Brain microvascular endothelial cell (primary cell): ENCODE data around the gene NUP133.

ENCODE experiments used
- DNase-seq: peaks from one replicate; pipeline ENCODE4 v3.0.0-alpha.2; 2020
- H3K27ac ChIP-seq: fragments of 250-450 bp; sonication (Bioruptor Pico); 2 replicates; pipeline ENCODE4 v1.5.1; 2020; ENCODE audit warnings: mild to moderate bottlenecking, moderate library complexity
- H3K27me3 ChIP-seq: fragments of 250-450 bp; sonication (Bioruptor Pico); replicated peaks from 2 replicates; pipeline ENCODE4 v1.5.1; 2020; ENCODE audit warnings: mild to moderate bottlenecking
- H3K36me3 ChIP-seq: fragments of 250-450 bp; sonication (Bioruptor Pico); replicated peaks from 2 replicates; pipeline ENCODE4 v1.5.1; 2020; ENCODE audit warnings: mild to moderate bottlenecking
- H3K4me3 ChIP-seq: 2 replicates; pipeline ENCODE4 v1.5.1; 2011; ENCODE audit warnings: low read depth, mild to moderate bottlenecking, control low read depth, low read length, moderate library complexity
- CTCF ChIP-seq: IDR thresholded peaks from 2 replicates; pipeline ENCODE4 v1.5.1; 2011; ENCODE audit warnings: low read depth, mild to moderate bottlenecking, moderate library complexity, low read length, control low read depth, inconsistent platforms; ENCODE audit errors: missing control alignments
- in situ Hi-C: cut with HindIII; loops from 2 replicates; pipeline ENCODE4 v1.10.0; 2017; ENCODE audit warnings: low sequenced_read_pairs, low pct_ligation_motif_present

Gene NUP133

DNA sequence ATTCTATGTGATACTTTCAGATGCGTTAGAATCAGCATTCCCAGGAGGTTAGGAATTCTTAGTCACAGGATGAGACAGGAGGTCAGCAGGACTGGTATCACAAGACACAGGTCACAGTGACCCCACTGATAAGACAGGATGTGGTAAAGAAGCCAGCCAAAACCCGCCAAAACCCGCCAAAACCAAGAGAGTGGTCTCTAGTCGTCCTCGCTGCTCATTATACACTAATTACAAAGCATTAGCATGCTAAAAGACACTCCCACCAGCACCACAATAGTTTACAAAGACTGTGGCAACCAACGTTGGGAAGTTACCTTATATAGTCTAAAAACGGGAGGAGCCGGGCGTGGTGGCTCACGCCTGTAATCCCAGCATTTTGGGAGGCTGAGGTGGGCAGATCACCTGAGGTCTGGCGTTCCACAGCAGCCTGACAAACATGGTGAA is 60.3 kb downstream of the NUP133 start:
- peaks cover 6% of the 10 kb centered on the region for H3K36me3 ChIP-seq
- H3K27me3 ChIP-seq: no peaks in the 10 kb centered on the region
- no peak overlapping the region for H3K27ac ChIP-seq
- DNase-seq: no peak
- TF ChIP-seq CTCF: no peak
- H3K4me3 ChIP-seq: no peak overlapping the region
- in situ Hi-C loops: no loop called here

- in situ Hi-C loops: no loop called here
- H3K36me3 ChIP-seq: peaks cover 6% of the 10 kb centered on the region
- no peak for TF ChIP-seq CTCF
These were observed 62.3 kb downstream of the NUP133 start for GRCh38 chr1:229445828-229446227.

GRCh38 chr1:229440851-229441537 is 67.1 kb downstream of the NUP133 start:
- Histone ChIP-seq H3K4me3 (no peak overlapping the region), H3K27me3 (no peaks in the 10 kb centered on the region), H3K27ac (peak overlapping the region; percentile 41), H3K36me3 (no peaks in the 10 kb centered on the region)
- no peak for TF ChIP-seq CTCF
- in situ Hi-C loops: no loop called here
- peak; percentile 72 for DNase-seq

More at GRCh38 chr1:229445828-229446227, 62.3 kb downstream of the NUP133 start:
- no peak overlapping the region for H3K27ac ChIP-seq
- no peaks in the 10 kb centered on the region for H3K27me3 ChIP-seq
- no peak for DNase-seq
- H3K4me3 ChIP-seq: no peak overlapping the region

DNA sequence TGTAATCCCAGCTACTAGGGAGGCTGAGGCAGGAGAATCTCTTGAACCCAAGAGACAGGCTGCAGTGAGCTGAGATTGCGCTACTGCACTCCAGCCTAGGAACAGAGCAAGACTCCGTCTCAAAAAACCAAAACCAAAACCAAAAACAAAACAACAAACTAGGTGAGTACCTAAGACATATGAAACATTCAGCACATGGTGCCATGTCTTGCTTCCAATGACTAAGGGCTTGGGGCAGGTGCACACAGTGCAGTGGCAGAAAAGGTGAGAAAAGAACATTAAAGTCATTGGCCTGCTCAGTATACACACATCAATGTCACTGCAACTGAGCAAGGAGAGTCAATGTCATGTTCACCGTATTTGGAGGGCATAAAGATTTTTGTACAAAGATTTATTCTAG is 70.1 kb downstream of the NUP133 start:
- Histone ChIP-seq H3K4me3 (no peak overlapping the region), H3K27ac (no peak overlapping the region), H3K27me3 (peaks cover 25% of the 10 kb centered on the region), H3K36me3 (no peaks in the 10 kb centered on the region)
- no peak for DNase-seq
- no peak for TF ChIP-seq CTCF
- in situ Hi-C loops: no loop called here

- no peak overlapping the region for H3K27ac ChIP-seq
- H3K4me3 ChIP-seq: no peak overlapping the region
- in situ Hi-C loops: no loop called here
- no peak for TF ChIP-seq CTCF
- H3K27me3 ChIP-seq: peaks cover 31% of the 10 kb centered on the region
- H3K36me3 ChIP-seq: no peaks in the 10 kb centered on the region
- DNase-seq: no peak
These were observed 70.7 kb downstream of the NUP133 start for GRCh38 chr1:229437443-229437842.

DNA sequence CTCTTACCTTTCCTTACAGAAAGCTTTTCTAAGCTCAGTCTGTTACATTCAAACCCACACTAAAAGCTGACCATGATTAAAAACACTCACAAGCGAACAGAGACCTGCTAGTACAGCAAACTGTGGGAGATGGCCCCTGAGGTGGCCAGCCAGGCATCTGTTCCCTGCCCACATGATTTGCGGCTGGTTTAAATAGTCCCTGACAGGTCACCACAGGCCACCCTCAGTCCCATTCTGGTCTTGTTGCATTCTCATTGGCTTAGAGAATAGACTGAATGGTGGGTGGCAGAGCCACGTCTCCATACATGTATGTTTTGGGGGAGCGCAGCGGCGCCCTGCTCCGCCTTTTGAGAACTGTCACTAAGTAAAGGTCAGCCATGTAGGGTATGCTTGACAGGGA is 71.9 kb downstream of the NUP133 start:
- Histone ChIP-seq H3K4me3 (no peak overlapping the region), H3K36me3 (no peaks in the 10 kb centered on the region), H3K27me3 (peaks cover 40% of the 10 kb centered on the region), H3K27ac (no peak overlapping the region)
- in situ Hi-C loops: no loop called here
- DNase-seq: no peak
- no peak for TF ChIP-seq CTCF
